Bronchial epithelial cell (primary cell): ENCODE measurements around the gene SNTB2. TPM values are rescaled to one million over a fixed set of nuclear protein-coding genes. Genes with fewer than 3 reads are reported as not detected.

Experiments used
- DNase-seq: peaks from one replicate; pipeline ENCODE4 v3.0.0-alpha.2; 2010; ENCODE audit warnings: low read depth
- FAIRE-seq: peaks from 2 replicates; lab custom pipeline; 2011; peaks lifted over from hg19 to GRCh38; lab: Jason Lieb, UNC
- H3K27me3 ChIP-seq: 2 replicates; pipeline ENCODE4 v1.5.1; 2011; ENCODE audit warnings: low read length; ENCODE audit not compliant: control insufficient read depth, insufficient read depth
- H3K36me3 ChIP-seq: 2 replicates; pipeline ENCODE4 v1.5.1; 2011; ENCODE audit warnings: low read length; ENCODE audit not compliant: control insufficient read depth, insufficient read depth
- H3K4me3 ChIP-seq: 2 replicates; pipeline ENCODE4 v1.5.1; 2011; ENCODE audit warnings: mild to moderate bottlenecking, low read depth, low read length, control low read depth
- total RNA-seq: library from RNA; depleted of rRNA; stranded (reverse); fragments of >200 nt; gene quantifications from 2 replicates; pipeline ENCODE4 v1.2.1, GENCODE V29; 2014
- TF ChIP-seq, protein P1 (sequence below): IDR thresholded peaks from 2 replicates; pipeline ENCODE4 v1.5.1; 2011; ENCODE audit warnings: mild to moderate bottlenecking, moderate library complexity, low read length, control low read depth, inconsistent platforms; ENCODE audit not compliant: insufficient read depth, severe bottlenecking

The SNTB2 gene
- total RNA-seq, 1 donor from 2014 or later: 10.5 TPM

DNA sequence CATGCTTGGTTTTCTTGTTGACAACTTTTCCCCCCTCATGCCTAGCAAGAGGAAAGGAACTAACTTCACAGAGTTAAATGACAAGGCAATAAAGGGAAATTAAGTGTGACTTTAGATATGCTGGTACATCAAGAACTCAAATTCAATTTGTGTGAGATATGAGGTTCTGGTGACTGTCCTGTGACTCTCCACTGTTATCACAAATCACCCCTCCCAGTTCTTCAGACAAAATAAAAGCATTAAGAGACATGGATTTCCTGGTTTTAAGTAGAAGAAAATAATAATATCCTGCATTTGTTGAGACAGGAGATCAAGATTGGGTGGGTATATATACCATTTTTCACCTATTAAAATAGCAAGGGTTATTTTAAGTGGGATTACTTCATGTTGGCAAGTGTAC lies 46.2 kb downstream of the SNTB2 start:
- H3K36me3 ChIP-seq: no peaks in the 10 kb centered on the region
- H3K4me3 ChIP-seq: no peak overlapping the region
- no peak for DNase-seq
- no peaks in the 10 kb centered on the region for H3K27me3 ChIP-seq
- TF ChIP-seq, protein P1, sequence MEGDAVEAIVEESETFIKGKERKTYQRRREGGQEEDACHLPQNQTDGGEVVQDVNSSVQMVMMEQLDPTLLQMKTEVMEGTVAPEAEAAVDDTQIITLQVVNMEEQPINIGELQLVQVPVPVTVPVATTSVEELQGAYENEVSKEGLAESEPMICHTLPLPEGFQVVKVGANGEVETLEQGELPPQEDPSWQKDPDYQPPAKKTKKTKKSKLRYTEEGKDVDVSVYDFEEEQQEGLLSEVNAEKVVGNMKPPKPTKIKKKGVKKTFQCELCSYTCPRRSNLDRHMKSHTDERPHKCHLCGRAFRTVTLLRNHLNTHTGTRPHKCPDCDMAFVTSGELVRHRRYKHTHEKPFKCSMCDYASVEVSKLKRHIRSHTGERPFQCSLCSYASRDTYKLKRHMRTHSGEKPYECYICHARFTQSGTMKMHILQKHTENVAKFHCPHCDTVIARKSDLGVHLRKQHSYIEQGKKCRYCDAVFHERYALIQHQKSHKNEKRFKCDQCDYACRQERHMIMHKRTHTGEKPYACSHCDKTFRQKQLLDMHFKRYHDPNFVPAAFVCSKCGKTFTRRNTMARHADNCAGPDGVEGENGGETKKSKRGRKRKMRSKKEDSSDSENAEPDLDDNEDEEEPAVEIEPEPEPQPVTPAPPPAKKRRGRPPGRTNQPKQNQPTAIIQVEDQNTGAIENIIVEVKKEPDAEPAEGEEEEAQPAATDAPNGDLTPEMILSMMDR: no peak
- FAIRE-seq: no peak

DNA sequence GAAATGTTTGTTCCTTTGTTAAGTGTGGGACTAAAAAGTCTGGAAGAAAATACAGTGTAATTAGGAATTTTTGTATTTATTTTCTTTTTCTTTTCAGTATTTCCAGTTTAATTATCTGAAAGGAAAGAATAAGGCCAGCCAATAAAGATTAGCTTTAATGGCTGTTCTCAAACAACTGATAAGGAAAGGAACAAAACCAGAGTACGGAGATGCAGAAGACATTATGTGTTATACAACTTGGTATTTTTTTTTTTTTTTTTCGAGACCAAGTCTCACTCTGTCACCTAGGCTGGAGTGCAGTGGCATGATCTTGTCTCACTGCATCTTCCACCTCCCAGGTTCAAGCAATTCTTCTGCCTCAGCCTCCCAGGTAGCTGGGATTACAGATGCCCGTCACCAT lies 47.5 kb downstream of the SNTB2 start:
- FAIRE-seq (no peak), DNase-seq (no peak)
- Histone ChIP-seq H3K36me3 (no peaks in the 10 kb centered on the region), H3K27me3 (no peaks in the 10 kb centered on the region), H3K4me3 (no peak overlapping the region)
- TF ChIP-seq, protein P1: no peak

DNA sequence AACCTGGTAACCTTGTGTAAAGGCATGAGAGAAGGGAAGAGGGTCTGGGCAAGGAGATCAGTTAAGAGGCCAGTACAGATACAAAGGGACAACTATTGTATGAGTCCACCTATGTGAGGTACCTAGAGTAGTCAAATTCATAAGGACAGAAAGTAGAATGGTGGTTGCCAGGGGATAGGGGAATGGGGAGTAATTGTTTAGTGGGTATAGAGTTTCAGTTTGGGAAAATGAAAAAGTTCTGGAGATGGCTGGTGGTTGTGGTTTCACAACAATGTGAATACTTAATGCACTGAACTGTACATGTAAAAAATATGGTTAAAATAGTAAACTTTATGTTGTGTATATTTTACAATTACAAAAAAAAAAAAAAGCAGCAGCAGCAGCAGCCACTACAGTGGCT lies 49.4 kb downstream of the SNTB2 start:
- no peak overlapping the region for H3K4me3 ChIP-seq
- H3K27me3 ChIP-seq: no peaks in the 10 kb centered on the region
- FAIRE-seq (no peak), DNase-seq (no peak)
- no peaks in the 10 kb centered on the region for H3K36me3 ChIP-seq
- TF ChIP-seq, protein P1: no peak

DNA sequence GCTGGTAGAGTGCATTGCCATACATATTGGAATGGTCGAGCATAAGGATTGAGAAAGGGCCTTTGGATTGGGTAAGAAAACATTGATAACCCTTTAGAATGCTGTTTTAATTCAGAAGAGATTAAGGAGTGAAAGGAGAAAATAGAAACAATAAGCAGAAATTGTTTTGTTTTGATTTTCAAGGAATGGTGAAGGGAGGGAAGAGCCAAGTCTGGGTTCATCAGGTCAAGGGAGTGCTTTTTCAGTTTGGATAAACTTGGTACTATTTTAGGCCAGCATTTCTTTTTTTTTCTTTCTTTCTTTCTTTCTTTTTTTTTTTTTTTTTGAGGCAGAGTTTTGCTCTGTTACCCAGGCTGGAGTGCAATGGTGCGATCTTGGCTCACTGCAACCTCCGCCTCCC lies 50.3 kb downstream of the SNTB2 start:
- TF ChIP-seq, protein P1: no peak
- no peaks in the 10 kb centered on the region for H3K27me3 ChIP-seq
- no peak overlapping the region for H3K4me3 ChIP-seq
- DNase-seq (no peak), FAIRE-seq (no peak)
- H3K36me3 ChIP-seq: no peaks in the 10 kb centered on the region

DNA sequence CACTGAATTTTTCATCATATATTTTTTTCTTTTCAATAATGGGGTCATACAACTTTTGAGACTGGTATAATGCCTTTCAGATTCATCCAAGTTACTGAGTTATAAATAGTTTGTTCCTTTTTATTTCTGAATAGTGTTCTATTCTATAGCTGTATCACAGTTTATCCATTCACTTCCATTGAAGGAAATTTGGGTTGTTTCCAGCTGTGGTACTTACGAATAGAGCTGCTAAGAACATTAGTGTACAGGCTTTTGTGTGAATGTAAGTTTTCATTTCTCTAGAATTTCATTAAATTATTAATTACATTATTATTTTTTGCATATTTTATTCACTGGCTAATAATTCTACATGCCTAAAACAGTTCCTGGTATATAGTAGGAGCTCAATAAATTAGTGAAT lies 52.9 kb downstream of the SNTB2 start:
- DNase-seq: no peak
- TF ChIP-seq, protein P1: no peak
- H3K4me3 ChIP-seq: no peak overlapping the region
- no peaks in the 10 kb centered on the region for H3K27me3 ChIP-seq
- FAIRE-seq: no peak
- H3K36me3 ChIP-seq: no peaks in the 10 kb centered on the region

DNA sequence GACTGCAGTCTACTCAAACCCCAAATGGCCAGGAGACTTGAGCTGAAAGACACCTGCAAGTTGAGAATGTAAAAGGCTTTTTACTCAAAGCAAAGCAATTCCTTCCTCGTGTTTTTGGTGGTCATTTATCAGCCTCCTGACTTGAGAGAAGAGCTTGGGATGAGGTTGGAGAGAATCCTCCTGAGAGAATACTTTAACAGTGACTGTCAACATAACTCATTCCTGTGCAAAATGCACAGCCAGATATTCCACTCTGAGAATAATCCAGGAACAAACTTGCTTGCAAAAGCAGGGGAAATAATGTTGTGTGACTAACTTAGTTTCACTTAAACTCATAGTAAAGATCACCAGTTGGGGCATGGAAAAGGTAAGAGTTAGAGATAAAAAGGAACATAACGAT lies 53.4 kb downstream of the SNTB2 start:
- Histone ChIP-seq H3K4me3 (no peak overlapping the region), H3K36me3 (no peaks in the 10 kb centered on the region), H3K27me3 (no peaks in the 10 kb centered on the region)
- FAIRE-seq (no peak), DNase-seq (no peak)
- TF ChIP-seq, protein P1: no peak
